Measurements from ENCODE around the gene U2AF2.

The U2AF2 gene

DNA sequence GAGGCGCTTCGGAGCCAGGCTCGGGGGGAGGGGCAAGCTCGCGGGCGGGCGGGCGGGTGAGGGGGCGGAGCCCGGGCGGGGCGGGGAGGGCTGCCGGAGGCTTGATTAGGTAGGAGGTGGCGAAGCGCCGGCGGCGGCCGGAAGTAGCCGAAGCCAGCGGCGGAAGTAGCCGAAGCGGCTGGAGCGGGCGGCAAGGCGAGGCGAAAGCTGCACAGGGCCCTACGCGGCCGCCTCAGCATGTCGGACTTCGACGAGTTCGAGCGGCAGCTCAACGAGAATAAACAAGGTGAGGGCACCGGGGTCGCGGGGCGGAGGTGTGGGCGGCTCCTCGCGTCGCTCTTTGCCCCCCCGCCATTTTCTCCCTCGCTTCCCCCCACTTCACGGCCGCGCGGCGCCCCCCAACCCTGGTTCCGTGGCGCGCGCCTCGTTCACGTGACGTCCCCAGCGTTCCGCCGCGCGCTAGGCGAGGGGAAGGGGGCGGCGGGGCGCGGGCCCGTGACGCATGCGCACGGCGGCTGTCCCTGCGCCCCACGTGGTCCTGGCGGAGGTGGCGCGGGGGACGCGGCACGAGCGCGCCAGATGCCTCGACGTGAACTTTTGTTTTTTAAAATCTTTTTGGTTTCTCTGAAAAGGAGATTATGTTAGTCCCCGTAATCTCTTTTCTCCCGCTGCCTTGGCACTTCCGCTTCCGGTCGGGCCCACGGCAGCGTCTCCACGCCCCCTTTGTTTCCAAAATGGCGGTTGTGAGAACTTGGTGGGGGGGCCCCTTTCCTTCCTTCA lies at the start of gene U2AF2:
Gene U2AF2 (plus strand): TSS at position 168 of the 780 bp plus-strand sequence. CDS start 70 bp downstream, at position 238.
- H3K4me3 ChIP-seq (ENCODE audit: low read depth, low read length): peak within 1 kb of the TSS; percentile 73
- TF ChIP-seq, protein P1, sequence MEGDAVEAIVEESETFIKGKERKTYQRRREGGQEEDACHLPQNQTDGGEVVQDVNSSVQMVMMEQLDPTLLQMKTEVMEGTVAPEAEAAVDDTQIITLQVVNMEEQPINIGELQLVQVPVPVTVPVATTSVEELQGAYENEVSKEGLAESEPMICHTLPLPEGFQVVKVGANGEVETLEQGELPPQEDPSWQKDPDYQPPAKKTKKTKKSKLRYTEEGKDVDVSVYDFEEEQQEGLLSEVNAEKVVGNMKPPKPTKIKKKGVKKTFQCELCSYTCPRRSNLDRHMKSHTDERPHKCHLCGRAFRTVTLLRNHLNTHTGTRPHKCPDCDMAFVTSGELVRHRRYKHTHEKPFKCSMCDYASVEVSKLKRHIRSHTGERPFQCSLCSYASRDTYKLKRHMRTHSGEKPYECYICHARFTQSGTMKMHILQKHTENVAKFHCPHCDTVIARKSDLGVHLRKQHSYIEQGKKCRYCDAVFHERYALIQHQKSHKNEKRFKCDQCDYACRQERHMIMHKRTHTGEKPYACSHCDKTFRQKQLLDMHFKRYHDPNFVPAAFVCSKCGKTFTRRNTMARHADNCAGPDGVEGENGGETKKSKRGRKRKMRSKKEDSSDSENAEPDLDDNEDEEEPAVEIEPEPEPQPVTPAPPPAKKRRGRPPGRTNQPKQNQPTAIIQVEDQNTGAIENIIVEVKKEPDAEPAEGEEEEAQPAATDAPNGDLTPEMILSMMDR (IDR thresholded peaks at IDR 0.05; ENCODE audit: low read depth, low read length): no peak

DNA sequence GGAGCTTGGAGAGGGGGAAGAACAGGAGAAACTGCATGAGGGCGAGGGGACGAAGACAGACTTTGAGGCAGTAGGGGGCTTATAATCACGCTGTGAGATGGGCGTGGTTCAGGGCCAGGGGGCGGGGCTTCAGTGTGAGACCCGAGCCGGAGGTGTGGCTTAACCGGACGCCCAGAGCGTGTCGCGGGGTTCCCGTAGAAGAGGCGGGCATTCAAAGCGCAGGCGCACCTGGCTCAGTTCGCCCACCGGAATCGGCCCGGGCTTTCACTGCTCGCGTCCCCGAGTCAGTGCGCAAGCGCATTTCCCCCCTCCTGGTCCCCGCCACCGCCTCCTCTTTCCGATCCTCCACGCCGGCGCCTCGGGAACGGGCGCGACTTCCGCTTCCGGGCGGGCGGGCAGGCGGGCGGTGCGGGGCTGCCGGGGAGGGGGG lies 49.6 kb upstream of the U2AF2 start:
- TF ChIP-seq, protein P1 (IDR thresholded peaks at IDR 0.05; ENCODE audit: low read depth, low read length): no peak
- H3K4me3 ChIP-seq (ENCODE audit: low read depth, low read length): peak overlapping the region; percentile 94

DNA sequence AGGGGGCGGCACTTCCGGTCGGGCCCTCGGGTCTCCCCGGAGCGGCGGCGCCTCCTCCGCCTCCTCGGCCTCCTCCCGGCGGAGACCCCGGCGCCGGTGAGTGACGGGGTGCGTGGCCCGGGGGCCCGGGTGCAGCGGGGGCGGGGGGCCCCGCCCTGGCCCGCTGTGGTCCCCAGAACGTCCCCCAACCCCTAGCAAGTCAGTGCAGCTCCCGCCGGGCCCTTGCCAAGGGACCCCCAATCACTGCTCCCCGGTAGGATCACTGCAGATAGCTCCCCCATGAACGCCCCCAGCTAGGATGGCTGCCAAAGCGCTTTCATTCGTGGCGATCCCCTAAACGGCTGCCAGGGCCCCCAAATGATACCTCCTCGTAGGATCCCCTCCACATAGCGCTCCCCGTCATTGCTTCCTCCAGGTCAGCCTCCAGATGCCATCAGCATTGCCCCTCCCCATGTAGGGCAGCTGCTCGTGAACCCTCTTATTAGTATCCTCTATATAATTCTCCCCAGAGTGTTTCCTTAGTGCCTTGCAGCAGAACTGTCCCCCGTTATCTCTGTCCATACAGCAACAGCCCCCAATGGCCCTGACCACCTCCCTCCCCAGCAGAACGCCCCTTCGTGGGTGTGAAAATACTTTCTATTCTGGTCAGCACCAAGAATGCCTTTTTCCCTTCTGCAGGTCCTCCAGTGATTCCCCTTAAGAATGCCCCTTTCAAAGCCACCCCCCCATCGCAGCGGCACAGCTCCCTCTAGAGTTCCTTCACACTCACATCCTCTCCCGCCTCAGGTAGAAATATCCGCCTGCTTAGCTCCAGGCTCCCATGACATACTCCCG lies 49.0 kb upstream of the U2AF2 start, which contains the start of gene ZNF865:
Gene ZNF865 (plus strand): TSS at position 11 of the 834 bp plus-strand sequence. CDS start 7,972 bp downstream, outside the sequence.
- peak within 1 kb of the TSS; percentile 94 for H3K4me3 ChIP-seq (ENCODE audit: low read depth, low read length)
- TF ChIP-seq, protein P1 (IDR thresholded peaks at IDR 0.05; ENCODE audit: low read depth, low read length): peak; percentile 77

DNA sequence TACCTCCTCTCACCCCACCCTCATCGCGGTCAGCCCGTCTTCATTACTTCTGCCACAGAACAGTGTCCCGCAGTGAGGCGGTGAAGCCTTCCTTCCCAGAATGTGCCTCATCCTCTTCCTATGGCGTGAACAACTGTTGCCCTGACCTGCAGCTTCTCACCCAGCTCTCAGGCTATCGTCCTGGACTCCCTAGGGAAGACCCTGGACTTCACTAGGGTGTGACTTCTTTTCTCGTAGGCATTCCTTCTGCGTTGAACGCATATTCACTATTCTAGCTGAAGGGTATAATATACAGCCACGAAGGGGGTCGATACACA lies 48.4 kb upstream of the U2AF2 start:
- TF ChIP-seq, protein P1 (IDR thresholded peaks at IDR 0.05; ENCODE audit: low read depth, low read length): no peak
- peak overlapping the region; percentile 94 for H3K4me3 ChIP-seq (ENCODE audit: low read depth, low read length)

DNA sequence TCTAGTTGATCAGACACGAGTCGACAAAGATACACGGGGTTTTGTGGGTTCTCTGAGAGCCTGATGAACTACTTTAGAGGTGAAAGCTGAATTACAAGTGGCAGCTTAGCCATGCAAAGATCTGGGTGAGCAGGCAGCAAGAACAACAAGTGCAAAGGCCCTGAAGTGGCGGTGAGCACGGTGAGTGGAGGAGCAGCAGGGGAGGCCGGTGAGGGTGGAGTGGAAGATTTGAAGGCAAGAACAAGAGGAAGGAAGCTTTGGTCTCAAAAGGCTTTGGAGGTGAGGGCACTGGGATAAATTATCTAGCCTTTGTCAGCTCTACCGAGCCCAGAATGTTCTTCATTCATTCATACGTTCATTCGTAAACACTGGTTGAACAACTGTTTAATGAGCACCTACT lies 48.0 kb upstream of the U2AF2 start:
- H3K4me3 ChIP-seq (ENCODE audit: low read depth, low read length): peak overlapping the region; percentile 94

DNA sequence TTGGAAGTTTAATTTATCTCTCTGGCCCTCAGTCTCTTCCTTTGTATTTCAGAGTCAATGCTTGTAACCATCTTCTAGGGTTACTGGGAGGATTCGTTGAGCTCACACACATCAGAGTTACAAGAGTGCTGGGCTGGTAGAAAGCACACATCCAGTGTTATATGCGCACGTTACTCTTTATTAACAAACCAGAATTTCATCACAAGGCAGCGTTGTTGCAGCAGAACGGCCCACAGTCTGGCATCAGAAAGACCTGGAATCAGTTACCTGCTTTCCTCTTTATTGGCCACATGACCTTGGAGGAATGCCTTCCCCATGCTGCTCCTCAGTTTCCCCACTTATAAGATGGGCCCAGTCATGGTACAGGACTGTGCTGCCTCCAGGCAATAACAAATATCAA lies 45.5 kb upstream of the U2AF2 start:
- H3K4me3 ChIP-seq (ENCODE audit: low read depth, low read length): no peak overlapping the region
- TF ChIP-seq, protein P1 (IDR thresholded peaks at IDR 0.05; ENCODE audit: low read depth, low read length): no peak

More for the DNA sequence above, 48.0 kb upstream of the U2AF2 start:
- TF ChIP-seq, protein P1 (IDR thresholded peaks at IDR 0.05; ENCODE audit: low read depth, low read length): no peak
